GM12891 (cell line): Measurements from ENCODE around the gene ARHGEF12.

Experiments
- DNase-seq: peaks from one replicate; pipeline ENCODE4 v3.0.0; 2011; ENCODE audit warnings: low spot score; ENCODE audit not compliant: insufficient read length
- FAIRE-seq: peaks from 2 replicates; lab custom pipeline; 2011; peaks lifted over from hg19 to GRCh38; lab: Jason Lieb, UNC
- PAX5 ChIP-seq: IDR thresholded peaks from 2 replicates; pipeline ENCODE4 v1.6.1; 2011; ENCODE audit warnings: low read length, moderate library complexity, mild to moderate bottlenecking; ENCODE audit not compliant: insufficient read depth, severe bottlenecking
- POLR2A ChIP-seq: IDR thresholded peaks from 2 replicates; pipeline ENCODE4 v1.6.1; 2011; ENCODE audit warnings: low read depth, low read length, control low read depth
- POLR2AphosphoS5 ChIP-seq: IDR thresholded peaks from 2 replicates; pipeline ENCODE4 v1.6.1; 2011; ENCODE audit warnings: low read depth, low read length, control low read depth
- POU2F2 ChIP-seq: IDR thresholded peaks from 2 replicates; pipeline ENCODE4 v1.6.1; 2011; ENCODE audit warnings: low read depth, mild to moderate bottlenecking, control low read depth, low read length, moderate library complexity
- SPI1 ChIP-seq: IDR thresholded peaks from 2 replicates; pipeline ENCODE4 v1.6.1; 2011; ENCODE audit warnings: low read depth, low read length, control low read depth
- TAF1 ChIP-seq: IDR thresholded peaks from 2 replicates; pipeline ENCODE4 v1.6.1; 2011; ENCODE audit warnings: low read depth, low read length, control low read depth

The ARHGEF12 gene

DNA sequence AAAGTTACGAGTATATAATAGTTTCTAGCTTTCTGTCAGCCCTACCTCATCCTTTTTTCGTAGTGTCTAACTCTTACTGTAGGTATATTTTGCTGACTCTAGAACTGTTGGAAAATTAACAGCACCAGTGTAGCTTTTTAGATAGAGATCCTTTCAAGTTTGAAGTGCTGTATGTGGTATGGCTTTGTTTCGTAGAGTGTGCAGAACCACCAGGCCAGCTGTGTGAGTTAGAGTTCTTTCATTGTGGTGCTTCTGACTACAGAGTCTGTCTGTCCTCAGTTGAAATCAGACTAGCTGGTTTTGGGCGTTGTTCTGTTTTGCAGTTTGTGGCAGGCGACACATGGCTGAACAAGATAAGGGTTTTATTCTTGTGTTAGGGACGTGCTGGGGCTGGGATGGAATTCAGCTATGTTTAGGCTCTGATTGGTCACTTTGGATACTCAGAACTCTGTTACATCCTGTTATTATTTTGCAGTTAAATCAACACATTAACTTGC is 3.2 kb downstream of the ARHGEF12 start:
- FAIRE-seq = peak; percentile 71
- DNase-seq = no peak
- TF ChIP-seq POU2F2 (no peak), PAX5 (no peak), POLR2A (no peak), SPI1 (no peak), POLR2AphosphoS5 (no peak), TAF1 (no peak)

DNA sequence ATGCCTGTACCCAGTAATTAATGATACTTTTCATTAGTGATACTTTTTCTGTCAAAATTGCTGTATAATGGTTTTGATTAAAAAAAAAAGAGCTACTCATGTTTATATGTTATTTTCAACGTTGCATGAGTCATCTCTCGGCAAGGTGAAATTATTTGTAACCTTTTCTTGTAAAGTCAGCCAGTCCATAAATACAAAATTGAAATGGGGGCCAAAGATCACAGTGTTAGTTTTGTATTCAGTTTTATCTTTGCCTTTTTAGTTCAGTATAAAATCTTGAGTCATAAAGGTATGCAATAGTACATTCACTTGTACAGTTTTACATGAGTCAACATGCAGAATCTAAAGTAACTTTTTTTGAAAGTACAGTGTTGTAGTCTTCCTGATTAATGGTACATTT is 4.3 kb downstream of the ARHGEF12 start:
- FAIRE-seq = no peak
- TF ChIP-seq TAF1 = no peak
- no peak for TF ChIP-seq PAX5
- no peak for TF ChIP-seq POU2F2
- TF ChIP-seq POLR2A = no peak
- TF ChIP-seq POLR2AphosphoS5 = no peak
- TF ChIP-seq SPI1 = no peak

DNA sequence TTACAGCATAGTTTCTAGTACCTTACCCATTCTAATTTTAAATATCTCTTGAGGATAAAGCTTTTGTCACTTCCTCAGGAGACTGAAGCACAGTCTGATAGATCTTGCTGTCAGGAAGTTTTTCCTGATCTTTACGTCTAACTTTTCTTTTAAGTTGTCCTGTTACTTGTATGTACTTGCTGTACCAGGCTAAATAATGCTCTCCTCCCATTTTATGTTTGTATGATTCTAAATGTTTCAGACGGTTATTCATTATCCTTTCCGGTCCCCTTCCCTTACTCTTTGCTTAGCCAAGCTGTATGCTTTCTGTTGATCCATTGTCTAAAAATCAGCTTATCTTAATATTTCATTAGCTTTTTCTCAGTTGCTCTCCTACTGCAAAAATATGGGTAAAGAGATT is 6.0 kb downstream of the ARHGEF12 start:
- FAIRE-seq (peak; percentile 75), DNase-seq (no peak)
- no peak for TF ChIP-seq SPI1
- no peak for TF ChIP-seq POLR2AphosphoS5
- no peak for TF ChIP-seq PAX5
- no peak for TF ChIP-seq TAF1
- no peak for TF ChIP-seq POLR2A
- TF ChIP-seq POU2F2 = no peak

More for the DNA sequence above, 4.3 kb downstream of the ARHGEF12 start:
- no peak for DNase-seq

DNA sequence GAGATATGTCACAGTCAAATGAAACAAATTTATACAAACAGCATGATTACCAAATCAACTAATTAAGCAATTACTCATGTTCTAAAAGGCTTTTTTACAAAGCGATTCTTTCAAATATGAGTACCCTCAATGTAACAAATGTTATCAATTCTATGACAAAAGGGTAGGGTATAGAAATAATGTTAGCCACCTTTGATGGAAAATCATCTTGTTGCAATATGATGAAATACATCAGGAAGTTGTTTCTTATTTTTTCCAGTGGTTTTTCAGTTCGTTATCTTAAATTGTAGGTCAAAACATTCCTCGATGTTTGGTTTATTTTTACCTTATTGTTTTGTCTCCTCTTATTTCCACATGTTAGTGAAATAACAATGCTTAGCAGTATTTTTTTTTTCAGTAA is 6.5 kb downstream of the ARHGEF12 start:
- DNase-seq (no peak), FAIRE-seq (no peak)
- TF ChIP-seq POU2F2 (no peak), POLR2A (no peak), TAF1 (no peak), SPI1 (no peak), PAX5 (no peak), POLR2AphosphoS5 (no peak)

DNA sequence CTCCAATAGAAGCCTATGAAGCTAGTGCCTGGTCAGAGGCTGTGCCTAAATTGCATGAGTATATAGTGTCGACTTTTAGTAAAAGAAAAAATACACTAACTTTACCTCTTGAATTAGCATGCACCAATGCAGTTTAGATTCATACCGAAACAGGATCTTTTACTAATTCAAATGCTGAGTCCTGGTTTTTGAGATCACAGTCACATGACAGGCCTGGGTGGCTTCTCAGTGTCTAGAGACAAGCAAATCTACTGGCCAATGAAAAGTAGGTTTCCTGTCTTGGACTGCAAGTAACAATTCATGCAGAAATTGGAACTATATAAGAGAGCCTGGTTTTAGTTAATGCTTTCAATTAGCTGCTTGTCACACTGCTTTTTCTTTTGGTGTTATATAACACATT is 7.2 kb downstream of the ARHGEF12 start:
- FAIRE-seq (peak; percentile 84), DNase-seq (peak; percentile 33)
- no peak for TF ChIP-seq POLR2A
- TF ChIP-seq POU2F2 = peak; percentile 62; the same call in 1 of the 2 replicates

DNA sequence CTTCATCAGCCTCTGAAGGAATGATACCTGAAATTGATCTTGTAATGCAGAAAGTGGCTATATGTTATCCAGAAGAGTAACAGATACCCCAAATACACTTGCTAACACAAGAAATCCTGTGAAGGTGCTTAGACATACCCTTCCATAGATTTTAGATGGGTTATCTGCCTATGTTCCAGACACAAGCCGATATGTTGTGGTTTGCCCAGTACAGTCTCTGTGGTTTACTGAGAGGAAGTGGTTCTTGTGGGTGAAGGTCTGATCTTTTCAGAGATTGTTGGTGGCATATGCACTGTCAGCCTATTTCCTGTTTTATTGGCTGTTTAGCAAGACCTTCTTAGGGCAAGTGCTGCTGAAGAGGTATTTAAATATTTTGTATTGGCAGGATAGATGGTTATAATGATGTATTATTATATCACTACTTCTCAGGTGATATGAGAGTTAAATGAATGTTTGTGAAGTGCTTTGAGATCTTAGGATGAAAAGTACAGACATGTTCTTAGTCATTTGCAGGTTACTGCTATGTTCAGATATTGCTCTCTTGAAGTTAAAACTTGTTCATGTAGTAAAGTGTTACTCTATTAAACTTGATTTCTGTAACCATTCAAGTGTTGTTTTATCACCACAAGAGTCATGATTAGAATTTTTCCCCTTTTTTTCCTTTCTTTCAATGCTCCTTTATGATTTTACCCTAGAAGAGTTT is 8.2 kb downstream of the ARHGEF12 start:
- FAIRE-seq (peak; percentile 97), DNase-seq (peak; percentile 36)
- TF ChIP-seq TAF1 (no peak), POLR2AphosphoS5 (no peak), POLR2A (no peak), SPI1 (peak; percentile 94), POU2F2 (peak; percentile 50; the same call in 1 of the 2 replicates), PAX5 (no peak)

GRCh38 chr11:120346233-120346632 is 10.0 kb downstream of the ARHGEF12 start:
- DNase-seq (no peak), FAIRE-seq (no peak)
- TF ChIP-seq PAX5 (no peak), POLR2AphosphoS5 (no peak), POU2F2 (no peak), POLR2A (no peak), SPI1 (no peak), TAF1 (no peak)

- no peak for TF ChIP-seq POLR2A
- TF ChIP-seq POU2F2 = no peak
- TF ChIP-seq PAX5 = no peak
- no peak for TF ChIP-seq SPI1
- TF ChIP-seq POLR2AphosphoS5 = no peak
- TF ChIP-seq TAF1 = no peak
- DNase-seq (no peak), FAIRE-seq (no peak)
These were observed 14.4 kb downstream of the ARHGEF12 start for GRCh38 chr11:120350637-120351036.

GRCh38 chr11:120352405-120352804 is 16.2 kb downstream of the ARHGEF12 start:
- TF ChIP-seq TAF1 (no peak), POLR2AphosphoS5 (no peak), SPI1 (no peak), PAX5 (no peak), POLR2A (no peak), POU2F2 (no peak)
- FAIRE-seq = no peak
- DNase-seq = no peak

DNA sequence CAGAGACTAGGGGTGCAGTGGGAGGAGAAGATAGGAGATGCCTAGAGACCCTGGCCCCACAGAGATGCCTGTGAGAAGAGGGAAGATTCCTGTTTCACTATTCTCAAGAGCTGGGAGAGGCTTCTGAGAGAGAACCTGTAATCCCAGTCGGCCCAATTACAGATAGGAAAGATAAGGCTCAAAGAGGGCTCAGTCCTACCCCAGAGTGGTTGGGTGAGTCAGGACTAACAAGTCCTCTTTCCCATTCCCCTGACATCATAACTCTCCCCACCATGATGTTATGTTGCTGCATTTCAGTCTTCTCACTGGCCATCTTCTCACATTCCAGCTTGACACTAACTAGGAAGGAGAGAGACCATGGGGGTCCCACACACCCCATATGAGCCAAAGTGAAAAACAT is 17.9 kb downstream of the ARHGEF12 start:
- TF ChIP-seq POLR2A (no peak), POU2F2 (no peak), PAX5 (no peak), SPI1 (no peak), POLR2AphosphoS5 (no peak), TAF1 (no peak)
- no peak for FAIRE-seq
- no peak for DNase-seq

- TF ChIP-seq POU2F2 (no peak), POLR2A (no peak), POLR2AphosphoS5 (no peak), PAX5 (no peak), TAF1 (no peak), SPI1 (no peak)
- DNase-seq = no peak
- FAIRE-seq = no peak
These were observed 18.6 kb downstream of the ARHGEF12 start for GRCh38 chr11:120354779-120355178.
